HepG2 (cell line): ENCODE data around the gene ABTB2.

Source experiments
- HNRNPK ChIP-seq: fragments of 200-400 bp; formaldehyde crosslinking; IDR thresholded peaks from 2 replicates; pipeline ENCODE4 v1.6.1; 2018; ENCODE audit warnings: low read length, low read depth, moderate library complexity, mild to moderate bottlenecking; ENCODE audit not compliant: poor library complexity, severe bottlenecking
- JUN ChIP-seq: sonication (generic); formaldehyde crosslinking; IDR thresholded peaks from 2 replicates; pipeline ENCODE4 v1.4.0; 2020; ENCODE audit warnings: mild to moderate bottlenecking, missing genetic modification reagents
- KLF15 ChIP-seq: sonication (generic); formaldehyde crosslinking; IDR thresholded peaks from 2 replicates; pipeline ENCODE4 v1.8.1; 2023; ENCODE audit warnings: borderline replicate concordance, mild to moderate bottlenecking, inconsistent platforms, missing genetic modification reagents, mixed read lengths
- POLR2A ChIP-seq, 2 experiments: IDR thresholded peaks; 2 replicates each; pipeline ENCODE4 v1.6.1; 2011; ENCODE audit warnings: low read depth in 2 of 2, low read length in 2 of 2, mild to moderate bottlenecking in 1 of 2, moderate library complexity in 1 of 2; ENCODE audit not compliant: insufficient read depth in 1 of 2
- POLR2AphosphoS5 ChIP-seq: IDR thresholded peaks from 2 replicates; pipeline ENCODE4 v1.6.1; 2012; ENCODE audit warnings: low read depth, low read length
- ZNF281 ChIP-seq: sonication (generic); formaldehyde crosslinking; IDR thresholded peaks from 2 replicates; pipeline ENCODE4 v1.4.0; 2020; ENCODE audit warnings: missing genetic modification reagents, borderline replicate concordance
- ZSCAN12 ChIP-seq: sonication (generic); formaldehyde crosslinking; IDR thresholded peaks from 2 replicates; pipeline ENCODE4 v1.9.0; 2021; ENCODE audit warnings: mild to moderate bottlenecking, missing genetic modification reagents

- TF ChIP-seq POLR2AphosphoS5 = no peak
- no peak for TF ChIP-seq ZNF281
- TF ChIP-seq POLR2A (IDR thresholded peaks at IDR 0.05; ENCODE audit: insufficient read depth in 1 of 2, low read depth in 2 of 2, low read length in 2 of 2) = no peak
- TF ChIP-seq JUN (CRISPR knock-in tag) = no peak
- no peak for TF ChIP-seq HNRNPK
- TF ChIP-seq KLF15 = no peak
- TF ChIP-seq ZSCAN12 (CRISPR knock-in tag) = no peak
Observed at GRCh38 chr11:34183848-34184391, 173.9 kb downstream of the ABTB2 start.
